ENCODE data around the gene LRMDA. TPM values are rescaled to one million over a fixed set of nuclear protein-coding genes. Genes with fewer than 3 reads are reported as not detected.

The LRMDA gene
- total RNA-seq, 6 donors from 2014 or later: 12.8 to 185 (median 18.1) TPM

- Histone ChIP-seq H3K27me3 (no peaks in the 10 kb centered on the region), H3K9me3 (no peaks in the 10 kb centered on the region), H3K4me3 (no peak overlapping the region), H3K27ac (no peak overlapping the region), H3K4me1 (peaks cover 0 to 6% (median 0%) of the 10 kb centered on the region in 4 donors), H3K36me3 (no peaks in the 10 kb centered on the region)
- 86 to 98% methylated on average over 7 to 8 of the region's 8 CpGs for WGBS, 2 donors
- TF ChIP-seq, protein P1, sequence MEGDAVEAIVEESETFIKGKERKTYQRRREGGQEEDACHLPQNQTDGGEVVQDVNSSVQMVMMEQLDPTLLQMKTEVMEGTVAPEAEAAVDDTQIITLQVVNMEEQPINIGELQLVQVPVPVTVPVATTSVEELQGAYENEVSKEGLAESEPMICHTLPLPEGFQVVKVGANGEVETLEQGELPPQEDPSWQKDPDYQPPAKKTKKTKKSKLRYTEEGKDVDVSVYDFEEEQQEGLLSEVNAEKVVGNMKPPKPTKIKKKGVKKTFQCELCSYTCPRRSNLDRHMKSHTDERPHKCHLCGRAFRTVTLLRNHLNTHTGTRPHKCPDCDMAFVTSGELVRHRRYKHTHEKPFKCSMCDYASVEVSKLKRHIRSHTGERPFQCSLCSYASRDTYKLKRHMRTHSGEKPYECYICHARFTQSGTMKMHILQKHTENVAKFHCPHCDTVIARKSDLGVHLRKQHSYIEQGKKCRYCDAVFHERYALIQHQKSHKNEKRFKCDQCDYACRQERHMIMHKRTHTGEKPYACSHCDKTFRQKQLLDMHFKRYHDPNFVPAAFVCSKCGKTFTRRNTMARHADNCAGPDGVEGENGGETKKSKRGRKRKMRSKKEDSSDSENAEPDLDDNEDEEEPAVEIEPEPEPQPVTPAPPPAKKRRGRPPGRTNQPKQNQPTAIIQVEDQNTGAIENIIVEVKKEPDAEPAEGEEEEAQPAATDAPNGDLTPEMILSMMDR (IDR thresholded peaks at IDR 0.05): no peak
- TF ChIP-seq EP300 (IDR thresholded peaks at IDR 0.05): no peak
- no peak for TF ChIP-seq POLR2AphosphoS5 (IDR thresholded peaks at IDR 0.05)
- no peak for TF ChIP-seq POLR2A (IDR thresholded peaks at IDR 0.05)
- ATAC-seq (ENCODE audit: low FRiP score in 2 of 2): no peak
- DNase-seq: no peak
Measured at GRCh38 chr10:76206797-76207352, 775.5 kb downstream of the LRMDA start.

- DNase-seq (no peak), ATAC-seq (ENCODE audit: low FRiP score in 2 of 2) (no peak)
- no peaks in the 10 kb centered on the region for H3K27me3 ChIP-seq
- 76 to 82% methylated on average over 5 of the region's 5 CpGs for WGBS, 2 donors
- no peaks in the 10 kb centered on the region for H3K36me3 ChIP-seq
- no peaks in the 10 kb centered on the region for H3K9me3 ChIP-seq
- TF ChIP-seq POLR2A (IDR thresholded peaks at IDR 0.05) (no peak), POLR2AphosphoS5 (IDR thresholded peaks at IDR 0.05) (no peak), EP300 (IDR thresholded peaks at IDR 0.05) (no peak)
- TF ChIP-seq, protein P1 (IDR thresholded peaks at IDR 0.05): no peak
- H3K27ac ChIP-seq: no peak overlapping the region
- H3K4me3 ChIP-seq: no peak overlapping the region
- H3K4me1 ChIP-seq: peaks cover 0 to 6% (median 0%) of the 10 kb centered on the region in 4 donors
Measured at GRCh38 chr10:76209135-76209534, 777.7 kb downstream of the LRMDA start.

DNA sequence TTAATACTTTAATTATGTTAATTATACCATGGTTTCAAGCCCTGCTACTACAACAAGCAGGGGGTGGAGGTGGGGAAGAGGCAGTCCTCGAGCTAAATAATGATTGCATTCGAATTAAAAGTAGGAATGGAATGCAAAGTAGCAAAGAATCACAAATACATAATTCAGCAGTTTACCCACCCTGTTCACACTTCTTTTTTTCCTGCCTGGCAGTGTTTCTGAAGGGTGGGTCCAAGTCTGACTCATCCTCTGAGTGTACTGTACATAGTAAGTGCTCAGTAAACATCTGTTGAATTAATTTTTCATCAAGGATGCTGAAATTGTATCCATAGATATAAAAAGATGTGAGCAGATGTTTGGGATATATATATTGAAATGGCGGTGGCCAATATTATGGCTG, 778.8 kb downstream of the LRMDA start:
- no peak for ATAC-seq (ENCODE audit: low FRiP score in 2 of 2)
- no peak overlapping the region for H3K4me3 ChIP-seq
- WGBS, 2 donors: 71% methylated on average over 3 of the region's 3 CpGs

GRCh38 chr10:76211691-76212090, 780.3 kb downstream of the LRMDA start:
- no peaks in the 10 kb centered on the region for H3K9me3 ChIP-seq
- no peak overlapping the region for H3K27ac ChIP-seq
- H3K36me3 ChIP-seq: no peaks in the 10 kb centered on the region
- H3K4me3 ChIP-seq: no peak overlapping the region
- H3K4me1 ChIP-seq: peaks cover 0 to 6% (median 0%) of the 10 kb centered on the region in 4 donors
- TF ChIP-seq POLR2AphosphoS5 (IDR thresholded peaks at IDR 0.05): no peak
- TF ChIP-seq, protein P1 (IDR thresholded peaks at IDR 0.05): no peak
- no peak for TF ChIP-seq POLR2A (IDR thresholded peaks at IDR 0.05)
- TF ChIP-seq EP300 (IDR thresholded peaks at IDR 0.05): no peak
- no peaks in the 10 kb centered on the region for H3K27me3 ChIP-seq
- WGBS, 2 donors: 94 to 96% methylated on average over 1 of the region's 1 CpG
- ATAC-seq (ENCODE audit: low FRiP score in 2 of 2): no peak
- DNase-seq: no peak

More for the DNA sequence above, 778.8 kb downstream of the LRMDA start:
- Histone ChIP-seq H3K36me3 (no peaks in the 10 kb centered on the region), H3K9me3 (no peaks in the 10 kb centered on the region), H3K27ac (no peak overlapping the region), H3K27me3 (no peaks in the 10 kb centered on the region), H3K4me1 (peaks cover 0 to 6% (median 0%) of the 10 kb centered on the region in 4 donors)
- no peak for DNase-seq
- TF ChIP-seq POLR2AphosphoS5 (IDR thresholded peaks at IDR 0.05) (no peak), EP300 (IDR thresholded peaks at IDR 0.05) (no peak), POLR2A (IDR thresholded peaks at IDR 0.05) (no peak)
- TF ChIP-seq, protein P1 (IDR thresholded peaks at IDR 0.05): no peak

GRCh38 chr10:76213876-76214275, 782.5 kb downstream of the LRMDA start:
- no peaks in the 10 kb centered on the region for H3K27me3 ChIP-seq
- TF ChIP-seq, protein P1 (IDR thresholded peaks at IDR 0.05): no peak
- TF ChIP-seq EP300 (IDR thresholded peaks at IDR 0.05) (no peak), POLR2AphosphoS5 (IDR thresholded peaks at IDR 0.05) (no peak), POLR2A (IDR thresholded peaks at IDR 0.05) (no peak)
- peaks cover 0 to 3% (median 0%) of the 10 kb centered on the region in 4 donors for H3K4me1 ChIP-seq
- no peaks in the 10 kb centered on the region for H3K36me3 ChIP-seq
- no peaks in the 10 kb centered on the region for H3K9me3 ChIP-seq
- no peak for DNase-seq
- WGBS, 2 donors: 94 to 98% methylated on average over 2 of the region's 2 CpGs
- no peak for ATAC-seq (ENCODE audit: low FRiP score in 2 of 2)
- H3K27ac ChIP-seq: no peak overlapping the region
- no peak overlapping the region for H3K4me3 ChIP-seq
